SK-N-SH treated with all-trans-retinoic acid at 6 μM for 48 hours (cell line): ENCODE results near the gene PARP2.
A peak's percentile ranks its signal among the peaks of the same experiment; 100 is the strongest.

Experiments used
- ATAC-seq: fragments of 200-7000 bp; cut with Tn5 transposase; 3 replicates; pipeline ENCODE4 v1.9.1; 2020; ENCODE audit warnings: mild to moderate bottlenecking, moderate library complexity
- ARNTL ChIP-seq: fragments of 450-650 bp; formaldehyde crosslinking; IDR thresholded peaks from 2 replicates; pipeline ENCODE4 v1.5.0; 2020; ENCODE audit warnings: low read depth, mild to moderate bottlenecking, moderate library complexity, borderline replicate concordance
- CSDC2 ChIP-seq: fragments of 250-450 bp; sonication (Bioruptor Pico); IDR thresholded peaks from 2 replicates; pipeline ENCODE4 v1.5.0; 2020; ENCODE audit warnings: mild to moderate bottlenecking, moderate library complexity
- ESRRG ChIP-seq: fragments of 250-450 bp; sonication (Bioruptor Pico); IDR thresholded peaks from 2 replicates; pipeline ENCODE4 v1.6.1; 2021; ENCODE audit warnings: mild to moderate bottlenecking
- GLIS3 ChIP-seq: fragments of 250-450 bp; sonication (Bioruptor Pico); IDR thresholded peaks from 2 replicates; pipeline ENCODE4 v1.5.0; 2020; ENCODE audit warnings: mild to moderate bottlenecking, moderate library complexity
- ISL1 ChIP-seq: fragments of 250-450 bp; sonication (Bioruptor Pico); IDR thresholded peaks from 2 replicates; pipeline ENCODE4 v2.1.2; 2022; ENCODE audit warnings: mild to moderate bottlenecking, moderate library complexity
- OSR1 ChIP-seq: fragments of 250-450 bp; sonication (Bioruptor Pico); IDR thresholded peaks from 2 replicates; pipeline ENCODE4 v1.8.0; 2022; ENCODE audit warnings: moderate library complexity, mild to moderate bottlenecking, inconsistent platforms
- PPARA ChIP-seq: fragments of 250-450 bp; sonication (Bioruptor Pico); IDR thresholded peaks from 2 replicates; pipeline ENCODE4 v1.5.0; 2020; ENCODE audit warnings: mild to moderate bottlenecking, borderline replicate concordance
- RARB ChIP-seq: fragments of 250-450 bp; sonication (Bioruptor Pico); IDR thresholded peaks from 2 replicates; pipeline ENCODE4 v1.8.0; 2021; ENCODE audit warnings: mild to moderate bottlenecking, moderate library complexity
- SNAI2 ChIP-seq: fragments of 250-450 bp; sonication (Bioruptor Pico); IDR thresholded peaks from 2 replicates; pipeline ENCODE4 v1.5.0; 2020; ENCODE audit warnings: mild to moderate bottlenecking, moderate library complexity
- TCF4 ChIP-seq: fragments of 250-450 bp; sonication (Bioruptor Pico); IDR thresholded peaks from 2 replicates; pipeline ENCODE4 v1.8.0; 2021; ENCODE audit warnings: mild to moderate bottlenecking, moderate library complexity, borderline replicate concordance
- TOX ChIP-seq: fragments of 250-450 bp; sonication (Bioruptor Pico); IDR thresholded peaks from 2 replicates; pipeline ENCODE4 v1.8.0; 2021; ENCODE audit warnings: mild to moderate bottlenecking, moderate library complexity, borderline replicate concordance
- ZC3H10 ChIP-seq: fragments of 250-450 bp; sonication (Bioruptor Pico); IDR thresholded peaks from 2 replicates; pipeline ENCODE4 v1.5.1; 2021; ENCODE audit warnings: mild to moderate bottlenecking, moderate library complexity
- ZFP3 ChIP-seq: fragments of 250-450 bp; sonication (Bioruptor Pico); IDR thresholded peaks from 2 replicates; pipeline ENCODE4 v1.5.0; 2020; ENCODE audit warnings: mild to moderate bottlenecking, moderate library complexity
- ZFP30 ChIP-seq: fragments of 450-650 bp; formaldehyde crosslinking; IDR thresholded peaks from 2 replicates; pipeline ENCODE4 v1.5.0; 2022; ENCODE audit warnings: mild to moderate bottlenecking, moderate library complexity
- ZNF70 ChIP-seq: fragments of 450-650 bp; formaldehyde crosslinking; IDR thresholded peaks from 2 replicates; pipeline ENCODE4 v1.5.0; 2020; ENCODE audit warnings: mild to moderate bottlenecking, moderate library complexity
- ZNF8 ChIP-seq: fragments of 450-650 bp; formaldehyde crosslinking; IDR thresholded peaks from 2 replicates; pipeline ENCODE4 v1.5.0; 2020; ENCODE audit warnings: mild to moderate bottlenecking, moderate library complexity
- TF ChIP-seq, protein P1 (sequence below): fragments of 250-450 bp; sonication (Bioruptor Pico); IDR thresholded peaks from 2 replicates; pipeline ENCODE4 v1.8.0; 2020; ENCODE audit warnings: mild to moderate bottlenecking, moderate library complexity, borderline replicate concordance
- TF ChIP-seq, protein P2 (sequence below): fragments of 250-450 bp; sonication (Bioruptor Pico); IDR thresholded peaks from 2 replicates; pipeline ENCODE4 v1.5.1; 2021; ENCODE audit warnings: mild to moderate bottlenecking, moderate library complexity
- TF ChIP-seq, protein P3 (sequence below): fragments of 250-450 bp; sonication (Bioruptor Pico); IDR thresholded peaks from 2 replicates; pipeline ENCODE4 v1.5.0; 2020; ENCODE audit warnings: mild to moderate bottlenecking, moderate library complexity
- TF ChIP-seq, protein P4 (sequence below): fragments of 250-450 bp; sonication (Bioruptor Pico); IDR thresholded peaks from 2 replicates; pipeline ENCODE4 v1.5.1; 2020; ENCODE audit warnings: low read depth, mild to moderate bottlenecking, moderate library complexity

The PARP2 gene

DNA sequence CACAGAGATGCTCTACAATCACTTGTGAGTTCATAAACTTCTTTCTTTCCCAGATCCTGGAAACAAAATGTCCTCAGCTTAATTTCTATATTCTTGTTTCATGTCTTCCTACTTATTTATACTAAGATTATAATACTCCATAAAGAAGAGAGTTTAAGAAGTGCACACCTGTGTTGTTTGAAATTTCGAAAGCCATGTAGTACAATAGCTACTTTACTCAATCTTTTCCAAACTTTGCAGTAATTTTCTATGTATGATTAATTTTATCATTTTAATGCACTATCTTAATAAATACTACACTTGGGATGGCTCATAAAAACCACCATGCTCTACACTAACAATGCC is 37.4 kb upstream of the PARP2 start:
- TF ChIP-seq, protein P1, sequence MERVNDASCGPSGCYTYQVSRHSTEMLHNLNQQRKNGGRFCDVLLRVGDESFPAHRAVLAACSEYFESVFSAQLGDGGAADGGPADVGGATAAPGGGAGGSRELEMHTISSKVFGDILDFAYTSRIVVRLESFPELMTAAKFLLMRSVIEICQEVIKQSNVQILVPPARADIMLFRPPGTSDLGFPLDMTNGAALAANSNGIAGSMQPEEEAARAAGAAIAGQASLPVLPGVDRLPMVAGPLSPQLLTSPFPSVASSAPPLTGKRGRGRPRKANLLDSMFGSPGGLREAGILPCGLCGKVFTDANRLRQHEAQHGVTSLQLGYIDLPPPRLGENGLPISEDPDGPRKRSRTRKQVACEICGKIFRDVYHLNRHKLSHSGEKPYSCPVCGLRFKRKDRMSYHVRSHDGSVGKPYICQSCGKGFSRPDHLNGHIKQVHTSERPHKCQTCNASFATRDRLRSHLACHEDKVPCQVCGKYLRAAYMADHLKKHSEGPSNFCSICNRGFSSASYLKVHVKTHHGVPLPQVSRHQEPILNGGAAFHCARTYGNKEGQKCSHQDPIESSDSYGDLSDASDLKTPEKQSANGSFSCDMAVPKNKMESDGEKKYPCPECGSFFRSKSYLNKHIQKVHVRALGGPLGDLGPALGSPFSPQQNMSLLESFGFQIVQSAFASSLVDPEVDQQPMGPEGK = no peak
- TF ChIP-seq OSR1 (CRISPR knock-in tag) = no peak
- TF ChIP-seq ZNF8 (CRISPR knock-in tag) = no peak
- TF ChIP-seq RARB = no peak
- TF ChIP-seq ARNTL (CRISPR knock-in tag) = no peak
- TF ChIP-seq, protein P2, sequence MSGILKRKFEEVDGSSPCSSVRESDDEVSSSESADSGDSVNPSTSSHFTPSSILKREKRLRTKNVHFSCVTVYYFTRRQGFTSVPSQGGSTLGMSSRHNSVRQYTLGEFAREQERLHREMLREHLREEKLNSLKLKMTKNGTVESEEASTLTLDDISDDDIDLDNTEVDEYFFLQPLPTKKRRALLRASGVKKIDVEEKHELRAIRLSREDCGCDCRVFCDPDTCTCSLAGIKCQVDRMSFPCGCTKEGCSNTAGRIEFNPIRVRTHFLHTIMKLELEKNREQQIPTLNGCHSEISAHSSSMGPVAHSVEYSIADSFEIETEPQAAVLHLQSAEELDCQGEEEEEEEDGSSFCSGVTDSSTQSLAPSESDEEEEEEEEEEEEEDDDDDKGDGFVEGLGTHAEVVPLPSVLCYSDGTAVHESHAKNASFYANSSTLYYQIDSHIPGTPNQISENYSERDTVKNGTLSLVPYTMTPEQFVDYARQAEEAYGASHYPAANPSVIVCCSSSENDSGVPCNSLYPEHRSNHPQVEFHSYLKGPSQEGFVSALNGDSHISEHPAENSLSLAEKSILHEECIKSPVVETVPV (CRISPR knock-in tag) = no peak
- TF ChIP-seq GLIS3 (CRISPR knock-in tag) = no peak
- TF ChIP-seq, protein P3, sequence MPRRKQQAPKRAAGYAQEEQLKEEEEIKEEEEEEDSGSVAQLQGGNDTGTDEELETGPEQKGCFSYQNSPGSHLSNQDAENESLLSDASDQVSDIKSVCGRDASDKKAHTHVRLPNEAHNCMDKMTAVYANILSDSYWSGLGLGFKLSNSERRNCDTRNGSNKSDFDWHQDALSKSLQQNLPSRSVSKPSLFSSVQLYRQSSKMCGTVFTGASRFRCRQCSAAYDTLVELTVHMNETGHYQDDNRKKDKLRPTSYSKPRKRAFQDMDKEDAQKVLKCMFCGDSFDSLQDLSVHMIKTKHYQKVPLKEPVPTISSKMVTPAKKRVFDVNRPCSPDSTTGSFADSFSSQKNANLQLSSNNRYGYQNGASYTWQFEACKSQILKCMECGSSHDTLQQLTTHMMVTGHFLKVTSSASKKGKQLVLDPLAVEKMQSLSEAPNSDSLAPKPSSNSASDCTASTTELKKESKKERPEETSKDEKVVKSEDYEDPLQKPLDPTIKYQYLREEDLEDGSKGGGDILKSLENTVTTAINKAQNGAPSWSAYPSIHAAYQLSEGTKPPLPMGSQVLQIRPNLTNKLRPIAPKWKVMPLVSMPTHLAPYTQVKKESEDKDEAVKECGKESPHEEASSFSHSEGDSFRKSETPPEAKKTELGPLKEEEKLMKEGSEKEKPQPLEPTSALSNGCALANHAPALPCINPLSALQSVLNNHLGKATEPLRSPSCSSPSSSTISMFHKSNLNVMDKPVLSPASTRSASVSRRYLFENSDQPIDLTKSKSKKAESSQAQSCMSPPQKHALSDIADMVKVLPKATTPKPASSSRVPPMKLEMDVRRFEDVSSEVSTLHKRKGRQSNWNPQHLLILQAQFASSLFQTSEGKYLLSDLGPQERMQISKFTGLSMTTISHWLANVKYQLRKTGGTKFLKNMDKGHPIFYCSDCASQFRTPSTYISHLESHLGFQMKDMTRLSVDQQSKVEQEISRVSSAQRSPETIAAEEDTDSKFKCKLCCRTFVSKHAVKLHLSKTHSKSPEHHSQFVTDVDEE (CRISPR knock-in tag) = no peak
- no peak for TF ChIP-seq CSDC2
- no peak for TF ChIP-seq PPARA (CRISPR knock-in tag)
- TF ChIP-seq ZFP30 (CRISPR knock-in tag) = no peak
- no peak for TF ChIP-seq TOX (CRISPR knock-in tag)
- TF ChIP-seq, protein P4, sequence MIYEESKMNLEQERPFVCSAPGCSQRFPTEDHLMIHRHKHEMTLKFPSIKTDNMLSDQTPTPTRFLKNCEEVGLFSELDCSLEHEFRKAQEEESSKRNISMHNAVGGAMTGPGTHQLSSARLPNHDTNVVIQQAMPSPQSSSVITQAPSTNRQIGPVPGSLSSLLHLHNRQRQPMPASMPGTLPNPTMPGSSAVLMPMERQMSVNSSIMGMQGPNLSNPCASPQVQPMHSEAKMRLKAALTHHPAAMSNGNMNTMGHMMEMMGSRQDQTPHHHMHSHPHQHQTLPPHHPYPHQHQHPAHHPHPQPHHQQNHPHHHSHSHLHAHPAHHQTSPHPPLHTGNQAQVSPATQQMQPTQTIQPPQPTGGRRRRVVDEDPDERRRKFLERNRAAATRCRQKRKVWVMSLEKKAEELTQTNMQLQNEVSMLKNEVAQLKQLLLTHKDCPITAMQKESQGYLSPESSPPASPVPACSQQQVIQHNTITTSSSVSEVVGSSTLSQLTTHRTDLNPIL (CRISPR knock-in tag) = no peak
- TF ChIP-seq, all 23 proteins: peak for 0
- ATAC-seq = peak; percentile 5; the same call in 1 of the 3 replicates

DNA sequence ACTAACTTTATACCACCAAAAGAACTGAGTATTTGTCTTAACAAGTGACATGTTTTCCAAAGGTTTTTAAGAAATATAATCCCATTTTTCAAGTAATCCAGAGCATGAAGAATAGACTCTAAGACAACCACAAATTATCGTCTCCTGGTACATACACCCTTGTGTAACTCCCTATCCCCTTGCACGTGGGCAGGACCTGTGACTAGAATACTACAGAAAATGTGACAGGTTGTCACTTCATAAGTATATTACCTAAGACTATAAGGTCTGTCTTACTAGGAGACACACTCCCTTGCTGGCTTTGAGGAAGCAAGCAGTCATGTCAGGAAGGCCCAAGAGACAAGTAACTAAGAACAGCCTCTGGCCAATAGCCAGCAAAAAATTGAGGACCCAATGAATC is 29.4 kb upstream of the PARP2 start:
- no peak for ATAC-seq

More for the DNA sequence above, 29.4 kb upstream of the PARP2 start:
- TF ChIP-seq GLIS3 (CRISPR knock-in tag) (no peak), ISL1 (CRISPR knock-in tag) (no peak), ESRRG (CRISPR knock-in tag) (no peak), PPARA (CRISPR knock-in tag) (no peak), ZNF70 (CRISPR knock-in tag) (no peak), TOX (CRISPR knock-in tag) (no peak), SNAI2 (no peak), ZNF8 (CRISPR knock-in tag) (no peak), ZC3H10 (CRISPR knock-in tag) (no peak), OSR1 (CRISPR knock-in tag) (no peak), CSDC2 (no peak), ZFP30 (CRISPR knock-in tag) (no peak), ARNTL (CRISPR knock-in tag) (no peak), ZFP3 (CRISPR knock-in tag) (no peak), TCF4 (CRISPR knock-in tag) (no peak)
- TF ChIP-seq, protein P2 (CRISPR knock-in tag) = no peak
- TF ChIP-seq, protein P1 = no peak
